ENCODE measurements around the gene DHX15.

GRCh38 chr4:24547979-24548378 lies 36.4 kb downstream of the DHX15 start:
- TF ChIP-seq CTCF (IDR thresholded peaks at IDR 0.05; ENCODE audit: insufficient read depth, low read depth, low read length) (no peak), EZH2 (IDR thresholded peaks at IDR 0.05; ENCODE audit: insufficient read depth, low read length) (no peak)

Data from astrocyte (in vitro differentiated cells and primary cell).